Articular chondrocyte of knee joint (primary cell): Measurements from ENCODE around the gene ZNF789. TPM values are rescaled to one million over a fixed set of nuclear protein-coding genes. Genes with fewer than 3 reads are reported as not detected.

Experiments
- total RNA-seq: library from RNA; depleted of rRNA; stranded (reverse); fragments of >200 nt; gene quantifications from 2 replicates; pipeline ENCODE4 v1.2.3, GENCODE V29; 2012

ZNF789 gene
- 5.1 and 6.9 TPM in 2 replicates for total RNA-seq

GRCh38 chr7:99472561-99473314 is at the start of gene ZNF789:
TSS of gene ZNF789 (plus strand) at chr7:99472890. CDS start at chr7:99476457, 3,567 bp downstream.

GRCh38 chr7:99438573-99439480 is 33.9 kb upstream of the ZNF789 start, which contains the start of the genes CPSF4 and PTCD1:
TSS of gene CPSF4 (plus strand) at chr7:99438943. CDS start at chr7:99439083, 140 bp downstream.
TSS of gene PTCD1 (minus strand) at chr7:99438798. CDS start at chr7:99435242, 3,556 bp downstream.

GRCh38 chr7:99499721-99500636 is 27.3 kb downstream of the ZNF789 start, which contains the start of gene ZNF394:
TSS of gene ZNF394 (minus strand) at chr7:99500281. CDS start at chr7:99500093, 188 bp downstream.

GRCh38 chr7:99504603-99505323 is 32.1 kb downstream of the ZNF789 start, which contains the start of gene ZKSCAN5:
TSS of gene ZKSCAN5 (plus strand) at chr7:99504662. CDS start at chr7:99506045, 1,383 bp downstream.

Other genes starting within 250 kb of the ZNF789 start
- not detected in 2 replicates for gene MYH16, start 200.1 kb upstream of the ZNF789 start, total RNA-seq
- 140 and 156 TPM in 2 replicates for gene ARPC1A, start 147.0 kb upstream of the ZNF789 start, total RNA-seq
- 210 and 312 TPM in 2 replicates for gene ARPC1B, start 98.2 kb upstream of the ZNF789 start, total RNA-seq
- gene PDAP1, start 64.3 kb upstream of the ZNF789 start, total RNA-seq, result 76.0 and 76.2 TPM in 2 replicates
- 103 and 104 TPM in 2 replicates for gene BUD31, start 63.9 kb upstream of the ZNF789 start, total RNA-seq
- gene PTCD1, start 34.1 kb upstream of the ZNF789 start, total RNA-seq, result 6.2 and 6.7 TPM in 2 replicates
- gene CPSF4, start 33.9 kb upstream of the ZNF789 start, total RNA-seq, result 21.0 and 23.7 TPM in 2 replicates
- 604 and 668 TPM in 2 replicates for gene ATP5MF, start 6.7 kb upstream of the ZNF789 start, total RNA-seq
- gene ZNF394, start 27.4 kb downstream of the ZNF789 start, total RNA-seq, result 34.2 and 34.9 TPM in 2 replicates
- 10.3 and 12.4 TPM in 2 replicates for gene ZKSCAN5, start 31.8 kb downstream of the ZNF789 start, total RNA-seq
- gene FAM200A, start 79.2 kb downstream of the ZNF789 start, total RNA-seq, result 9.9 and 11.2 TPM in 2 replicates
- gene ZNF655, start 85.8 kb downstream of the ZNF789 start, total RNA-seq, result 76.3 and 82.5 TPM in 2 replicates
- gene TMEM225B, start 125.4 kb downstream of the ZNF789 start, total RNA-seq, result 0.26 and 0.43 TPM in 2 replicates
- 10.8 and 11.2 TPM in 2 replicates for gene ZSCAN25, start 144.1 kb downstream of the ZNF789 start, total RNA-seq
- 5.7 and 10.1 TPM in 2 replicates for gene CYP3A5, start 207.1 kb downstream of the ZNF789 start, total RNA-seq